Psoas muscle (tissue), 8 donors: ENCODE data around the gene LMLN. TPM values are rescaled to one million over a fixed set of nuclear protein-coding genes. Genes with fewer than 3 reads are reported as not detected.

Experiments
- ATAC-seq, 4 donors: fragments of 200-7000 bp; cut with Tn5 transposase; one replicate each; pipeline ENCODE4 v1.9.1; 2020; ENCODE audit warnings: moderate library complexity in 3 of 4, mild to moderate bottlenecking in 2 of 4
- DNase-seq, 2 donors: peaks; one replicate each; pipeline ENCODE4 v3.0.0-alpha.2; 2020
- H3K27ac ChIP-seq: fragments of 200-600 bp; one replicate; pipeline ENCODE4 v1.8.0; 2022
- H3K27me3 ChIP-seq, 3 donors: fragments of 200-600 bp in 1 of 3; one replicate each; pipeline versions ENCODE4 v1.6.1 to v1.8.0; 2013 to 2022; ENCODE audit warnings: low read length in 2 of 3, mild to moderate bottlenecking in 2 of 3, moderate library complexity in 1 of 3; ENCODE audit not compliant: insufficient read depth in 3 of 3
- H3K36me3 ChIP-seq, 2 donors: fragments of 200-600 bp in 1 of 2; one replicate each; pipeline versions ENCODE4 v1.6.1 to v1.8.0; 2013 to 2022; ENCODE audit warnings: low read depth in 1 of 2, mild to moderate bottlenecking in 1 of 2, moderate library complexity in 1 of 2; ENCODE audit not compliant: insufficient read depth in 1 of 2
- H3K4me1 ChIP-seq: fragments of 200-600 bp; one replicate; pipeline ENCODE4 v1.8.0; 2022
- H3K4me3 ChIP-seq: fragments of 200-600 bp; one replicate; pipeline ENCODE4 v1.8.0; 2022; ENCODE audit warnings: mild to moderate bottlenecking
- H3K9me3 ChIP-seq: fragments of 200-600 bp; one replicate; pipeline ENCODE4 v1.8.0; 2022
- WGBS, 3 donors: extraction: QIAGEN DNeasy Blood & Tissue Kit; methylation state at CpG; one replicate each; pipeline versions ENCODE4 v1.1.6 to v1.1.7; 2013; 5-methylcytosine and 5-hydroxymethylcytosine counted together
- intact Hi-C, 2 donors: fragments of 100-400 bp; cut with DNase I; formaldehyde crosslinking; loops; one replicate each; pipeline versions ENCODE4 v1.11.0 to v1.14.2; 2022
- polyA plus RNA-seq, 3 donors: library from polyadenylated mRNA; stranded (reverse); fragments of 200-250 nt; gene quantifications; one replicate each; pipeline ENCODE4 v1.2.3, GENCODE V29; 2013
- total RNA-seq, 4 donors: library from RNA; stranded (reverse); fragmentation: NEBNext Ultra II Directional in 2 of 4; extraction: Animal tissue kit (Norgen Biotek cat#: 25700) in 2 of 4; gene quantifications; one replicate each; pipeline versions ENCODE4 v1.2.1 to v1.2.4, GENCODE V29; 2021 to 2023
- TF ChIP-seq, protein P1 (sequence below): fragments of 200-600 bp; IDR thresholded peaks from one replicate; pipeline ENCODE4 v1.8.0; 2022; ENCODE audit warnings: antibody characterized with exemption
- donor health status: healthy with polysubstance abuse.
- donor health status: DM: no; HTN: no; CAD: no; lungs with moderate emphysema.
- donor health status: Bipolar disorder and iron deficiency.
- donor health status: healthy.
- donor health status: DM: yes; HTN: yes; CAD: no.
- donor health status: DM: no; HTN: no; CAD: no.
- donor health status: DM: no; HTN: no; CAD: no.
- donor health status: DM: yes; HTN: yes; CAD: no.

The LMLN gene
- total and polyA plus RNA-seq, 7 donors = 1.5 to 8.3 (median 5.0) TPM

DNA sequence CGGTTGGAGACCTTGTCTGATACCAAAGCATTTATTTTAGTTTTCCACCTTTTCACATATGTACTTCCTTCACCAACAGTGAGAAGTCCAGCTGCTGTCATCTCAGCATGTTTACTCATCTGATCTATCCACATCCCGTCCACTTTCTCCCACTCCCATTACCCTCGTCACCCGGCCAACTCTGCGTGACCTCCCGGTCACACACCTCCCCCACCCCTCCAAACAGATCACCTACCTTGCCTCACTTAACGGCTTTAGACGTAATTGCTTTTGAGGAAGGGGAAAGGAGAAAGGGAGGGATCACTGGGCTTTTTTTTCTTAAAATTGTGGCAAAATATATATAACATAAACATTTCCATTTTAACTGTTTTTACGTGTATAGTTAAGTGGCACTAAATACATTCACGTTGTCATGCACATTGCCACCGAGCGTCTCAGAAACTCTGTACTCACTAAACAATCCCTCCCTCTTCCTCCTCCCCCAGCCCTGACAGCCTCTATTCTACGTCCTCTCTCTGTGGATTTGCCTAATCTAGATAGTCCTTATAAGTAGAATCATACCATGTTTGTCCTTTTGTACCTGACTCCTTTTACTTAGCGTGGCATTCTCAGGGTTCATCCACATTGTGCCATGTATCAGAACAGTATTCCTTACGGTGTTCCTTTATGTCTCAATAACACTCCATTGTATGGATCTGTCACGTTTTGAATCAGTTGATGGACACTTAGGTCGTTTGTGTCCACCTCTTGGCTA is 67.2 kb downstream of the LMLN start:
- DNase-seq = no peak
- no peaks in the 10 kb centered on the region for H3K4me1 ChIP-seq
- no peak overlapping the region for H3K27ac ChIP-seq
- H3K9me3 ChIP-seq = no peaks in the 10 kb centered on the region
- 83 to 90% (median 84%) methylated on average over 17 of the region's 17 CpGs for WGBS, 3 donors
- no peaks in the 10 kb centered on the region for H3K27me3 ChIP-seq
- H3K36me3 ChIP-seq = peaks cover 2 to 26% of the 10 kb centered on the region in 2 donors
- H3K4me3 ChIP-seq = no peak overlapping the region
- no peak for ATAC-seq
- TF ChIP-seq, protein P1, sequence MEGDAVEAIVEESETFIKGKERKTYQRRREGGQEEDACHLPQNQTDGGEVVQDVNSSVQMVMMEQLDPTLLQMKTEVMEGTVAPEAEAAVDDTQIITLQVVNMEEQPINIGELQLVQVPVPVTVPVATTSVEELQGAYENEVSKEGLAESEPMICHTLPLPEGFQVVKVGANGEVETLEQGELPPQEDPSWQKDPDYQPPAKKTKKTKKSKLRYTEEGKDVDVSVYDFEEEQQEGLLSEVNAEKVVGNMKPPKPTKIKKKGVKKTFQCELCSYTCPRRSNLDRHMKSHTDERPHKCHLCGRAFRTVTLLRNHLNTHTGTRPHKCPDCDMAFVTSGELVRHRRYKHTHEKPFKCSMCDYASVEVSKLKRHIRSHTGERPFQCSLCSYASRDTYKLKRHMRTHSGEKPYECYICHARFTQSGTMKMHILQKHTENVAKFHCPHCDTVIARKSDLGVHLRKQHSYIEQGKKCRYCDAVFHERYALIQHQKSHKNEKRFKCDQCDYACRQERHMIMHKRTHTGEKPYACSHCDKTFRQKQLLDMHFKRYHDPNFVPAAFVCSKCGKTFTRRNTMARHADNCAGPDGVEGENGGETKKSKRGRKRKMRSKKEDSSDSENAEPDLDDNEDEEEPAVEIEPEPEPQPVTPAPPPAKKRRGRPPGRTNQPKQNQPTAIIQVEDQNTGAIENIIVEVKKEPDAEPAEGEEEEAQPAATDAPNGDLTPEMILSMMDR = no peak
- intact Hi-C loops = no loop called here

DNA sequence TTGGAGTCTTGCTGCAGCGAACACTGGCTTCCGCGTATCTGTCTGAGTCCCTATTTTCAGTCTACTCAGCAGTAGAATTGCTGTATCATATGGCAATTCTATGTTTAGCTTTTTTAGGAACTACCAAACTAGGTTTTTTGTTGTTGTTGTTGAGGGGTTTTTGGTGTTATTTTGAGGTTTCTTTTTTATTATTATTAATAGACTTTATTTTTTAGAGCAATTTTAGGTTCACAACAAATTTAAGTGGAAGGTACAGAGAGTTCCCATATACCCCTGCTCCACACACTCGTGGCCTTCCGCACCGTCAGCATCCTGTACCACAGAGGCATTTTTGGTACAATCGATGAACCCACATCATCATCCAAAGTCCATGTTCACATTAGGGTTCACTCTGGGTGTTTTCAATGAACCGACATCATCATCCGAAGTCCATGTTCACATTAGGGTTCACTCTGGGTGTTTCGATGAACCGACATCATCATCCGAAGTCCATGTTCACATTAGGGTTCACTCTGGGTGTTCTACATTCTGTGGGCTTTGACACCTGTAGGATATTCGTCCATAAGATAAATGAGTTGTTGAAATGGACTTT is 67.9 kb downstream of the LMLN start:
- ATAC-seq (no peak), DNase-seq (no peak)
- Histone ChIP-seq H3K9me3 (no peaks in the 10 kb centered on the region), H3K36me3 (peaks cover 2 to 19% of the 10 kb centered on the region in 2 donors), H3K4me1 (no peaks in the 10 kb centered on the region), H3K27ac (no peak overlapping the region), H3K4me3 (no peak overlapping the region), H3K27me3 (no peaks in the 10 kb centered on the region)
- TF ChIP-seq, protein P1 = no peak
- 96 to 97% (median 96%) methylated on average over 13 of the region's 13 CpGs for WGBS, 3 donors
- intact Hi-C loops = no loop called here

DNA sequence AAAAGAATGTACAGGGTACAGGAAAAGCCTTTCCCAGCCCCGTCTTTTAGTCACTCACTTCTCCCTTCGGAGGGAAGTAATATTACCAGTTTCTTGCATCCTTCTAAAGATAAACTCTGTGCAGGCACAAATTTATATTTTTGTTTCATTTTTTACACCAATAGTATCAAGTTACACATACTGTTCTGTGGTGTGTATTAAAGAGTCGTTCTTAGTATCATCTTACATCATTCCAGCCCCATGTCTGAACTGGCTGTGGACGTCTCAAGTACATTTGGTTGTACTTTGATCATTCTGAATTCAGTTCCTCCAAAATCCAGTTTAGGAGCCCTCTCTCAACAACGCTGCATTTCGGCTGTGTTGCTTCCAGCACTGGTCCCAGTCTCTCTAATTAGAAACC is 68.7 kb downstream of the LMLN start:
- H3K4me3 ChIP-seq = no peak overlapping the region
- H3K4me1 ChIP-seq = no peaks in the 10 kb centered on the region
- ATAC-seq (no peak), DNase-seq (no peak)
- WGBS, 3 donors = 55 to 59% (median 59%) methylated on average over 6 of the region's 6 CpGs
- no peaks in the 10 kb centered on the region for H3K9me3 ChIP-seq
- peaks cover 2 to 16% of the 10 kb centered on the region in 2 donors for H3K36me3 ChIP-seq
- no peak overlapping the region for H3K27ac ChIP-seq
- H3K27me3 ChIP-seq = no peaks in the 10 kb centered on the region
- TF ChIP-seq, protein P1 = no peak
- intact Hi-C loops = no loop called here

DNA sequence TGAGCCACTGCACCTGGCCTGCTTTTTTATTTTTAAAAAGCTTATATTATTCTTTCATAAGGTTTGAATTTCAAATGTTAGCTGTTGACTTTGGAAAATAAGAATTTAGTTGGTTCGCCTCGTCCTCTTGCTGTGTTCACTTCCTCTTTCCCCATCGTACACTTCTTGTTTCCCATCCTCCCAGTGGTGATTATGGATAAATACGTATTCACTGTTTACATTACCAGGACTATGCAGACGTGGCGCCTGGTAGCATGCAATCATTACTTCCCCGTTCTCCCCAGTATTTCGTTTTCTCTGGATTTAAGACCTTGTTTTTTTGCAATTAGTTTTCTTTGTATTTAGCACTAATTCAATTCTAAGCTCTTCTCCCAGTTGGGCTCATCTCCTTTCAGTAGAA is 70.1 kb downstream of the LMLN start:
- WGBS, 3 donors = 86 to 90% (median 90%) methylated on average over 8 of the region's 8 CpGs
- ATAC-seq (no peak), DNase-seq (no peak)
- Histone ChIP-seq H3K4me3 (no peak overlapping the region), H3K4me1 (no peaks in the 10 kb centered on the region), H3K36me3 (peaks cover 2 to 15% of the 10 kb centered on the region in 2 donors), H3K9me3 (no peaks in the 10 kb centered on the region), H3K27me3 (no peaks in the 10 kb centered on the region), H3K27ac (no peak overlapping the region)
- TF ChIP-seq, protein P1 = no peak
- intact Hi-C loops = no loop called here
